CD4-positive, CD25-positive, alpha-beta regulatory T cell (primary cell): ENCODE results near the gene ALOX5. TPM values are rescaled to one million over a fixed set of nuclear protein-coding genes. Genes with fewer than 3 reads are reported as not detected.
"Not testable (repeated sequence)": the region's sequence is repeated elsewhere in the genome, so short reads cannot be mapped to it uniquely, and the experiment has no call there.

Experiments used
- ATAC-seq, 2 donors: fragments of 150-1000 bp; cut with Tn5 transposase; one replicate each; pipeline ENCODE4 v1.10.0; 2021; ENCODE audit warnings: low read depth in 2 of 2, moderate number of reproducible peaks in 2 of 2, moderate library complexity in 1 of 2
- DNase-seq, 3 donors: peaks; one replicate each; pipeline versions ENCODE4 v3.0.0 to v3.0.0-alpha.2; 2012 to 2022; ENCODE audit warnings: mixed read lengths in 1 of 3
- H3K27ac ChIP-seq: one replicate; pipeline ENCODE4 v1.7.0; 2013; ENCODE audit warnings: mild to moderate bottlenecking, low read length; ENCODE audit not compliant: insufficient read depth, poor library complexity, severe bottlenecking
- H3K27me3 ChIP-seq: one replicate; pipeline ENCODE4 v1.7.0; 2013; ENCODE audit warnings: low read length; ENCODE audit not compliant: control insufficient read depth, insufficient read depth
- H3K36me3 ChIP-seq: one replicate; pipeline ENCODE4 v1.7.0; 2013; ENCODE audit warnings: mild to moderate bottlenecking, low read length, moderate library complexity; ENCODE audit not compliant: control insufficient read depth, insufficient read depth
- H3K4me1 ChIP-seq: 2 replicates; pipeline ENCODE4 v1.7.0; 2013; ENCODE audit warnings: mild to moderate bottlenecking, low read length; ENCODE audit not compliant: insufficient read depth, control insufficient read depth, poor library complexity, severe bottlenecking
- H3K4me3 ChIP-seq: one replicate; pipeline ENCODE4 v1.7.0; 2013; ENCODE audit warnings: low read depth, mild to moderate bottlenecking, low read length, moderate library complexity
- H3K9me3 ChIP-seq, 2 experiments: 1 replicate in 1 of 2; 2 replicates in 1 of 2; pipeline ENCODE4 v1.7.0; 2013; ENCODE audit warnings: low read length in 2 of 2, mild to moderate bottlenecking in 1 of 2, moderate library complexity in 1 of 2; ENCODE audit not compliant: control insufficient read depth in 2 of 2
- H3K27ac Mint-ChIP-seq, 3 donors: one replicate each; pipeline ENCODE4 v1.8.0; 2020 to 2022; ENCODE audit warnings: mild to moderate bottlenecking in 3 of 3, mixed read lengths in 3 of 3, moderate library complexity in 2 of 3
- H3K27me3 Mint-ChIP-seq: one replicate; pipeline ENCODE4 v1.8.0; 2022; ENCODE audit warnings: mild to moderate bottlenecking, mixed read lengths
- H3K36me3 Mint-ChIP-seq: one replicate; pipeline ENCODE4 v1.8.0; 2020; ENCODE audit warnings: mixed read lengths
- H3K4me1 Mint-ChIP-seq, 4 donors: one replicate each; pipeline ENCODE4 v1.8.0; 2020 to 2022; ENCODE audit warnings: mixed read lengths in 4 of 4, mild to moderate bottlenecking in 1 of 4
- H3K4me3 Mint-ChIP-seq, 4 donors: one replicate each; pipeline ENCODE4 v1.8.0; 2020 to 2022; ENCODE audit warnings: mild to moderate bottlenecking in 4 of 4, mixed read lengths in 4 of 4, moderate library complexity in 3 of 4
- H3K9me3 Mint-ChIP-seq, 7 donors: one replicate each; pipeline ENCODE4 v1.8.0; 2020 to 2022; ENCODE audit warnings: mixed read lengths in 7 of 7, mild to moderate bottlenecking in 3 of 7, moderate library complexity in 2 of 7
- polyA plus RNA-seq, 4 donors: library from polyadenylated mRNA; unstranded; fragments of 300-500 nt; fragmentation: Illumina TruSeq; gene quantifications; one replicate each; pipeline ENCODE4 v1.2.3, GENCODE V29; 2021
- total RNA-seq: library from RNA; stranded (reverse); gene quantifications from one replicate; pipeline ENCODE4 v1.2.3, GENCODE V29; 2022

Gene ALOX5
- total and polyA plus RNA-seq, 5 donors from 2014 or later, result 0.16 to 1.5 (median 0.28) TPM

DNA sequence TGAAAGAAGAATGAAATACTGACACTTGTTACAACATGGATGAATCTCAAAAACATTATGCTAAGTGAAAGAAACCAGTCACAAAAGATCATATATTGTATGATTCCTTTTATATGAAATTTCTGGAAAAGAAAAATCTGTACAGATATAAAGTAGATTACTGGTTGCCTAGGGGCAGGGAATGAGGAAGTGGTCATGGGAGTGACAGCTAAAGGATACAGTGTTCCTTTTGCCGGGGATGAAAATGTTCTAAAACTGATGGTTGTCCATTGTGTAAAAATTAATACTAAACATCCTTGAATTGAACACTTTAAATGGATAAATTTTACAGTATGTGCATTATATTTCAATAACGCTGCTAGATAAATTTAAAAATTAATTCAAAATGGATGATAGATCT, 25.1 kb downstream of the ALOX5 start:
- no peaks in the 10 kb centered on the region for H3K27me3 ChIP-seq
- Mint-ChIP-seq H3K27me3 (no peaks in the 10 kb centered on the region), H3K4me1 (no peaks in the 10 kb centered on the region), H3K36me3 (no peaks in the 10 kb centered on the region), H3K27ac (no peak overlapping the region), H3K9me3 (peaks cover 0 to 13% (median 1%) of the 10 kb centered on the region in 7 donors), H3K4me3 (no peak overlapping the region)
- peaks cover 4 to 6% of the 10 kb centered on the region in 2 experiments for H3K9me3 ChIP-seq
- no peaks in the 10 kb centered on the region for H3K4me1 ChIP-seq
- ATAC-seq, result no peak
- no peak overlapping the region for H3K4me3 ChIP-seq
- no peaks in the 10 kb centered on the region for H3K36me3 ChIP-seq
- DNase-seq, result no peak
- H3K27ac ChIP-seq, result no peak overlapping the region

- DNase-seq (no peak), ATAC-seq (no peak)
- Histone ChIP-seq H3K9me3 (no peaks in the 10 kb centered on the region), H3K27me3 (no peaks in the 10 kb centered on the region), H3K27ac (no peak overlapping the region), H3K4me1 (no peaks in the 10 kb centered on the region), H3K36me3 (no peaks in the 10 kb centered on the region), H3K4me3 (no peak overlapping the region)
- Mint-ChIP-seq H3K27ac (no peak overlapping the region), H3K9me3 (peaks cover 0 to 2% (median 0%) of the 10 kb centered on the region in 7 donors), H3K27me3 (no peaks in the 10 kb centered on the region), H3K4me1 (no peaks in the 10 kb centered on the region), H3K4me3 (no peak overlapping the region), H3K36me3 (no peaks in the 10 kb centered on the region)
Measured at GRCh38 chr10:45403151-45403550, 29.1 kb downstream of the ALOX5 start.

DNA sequence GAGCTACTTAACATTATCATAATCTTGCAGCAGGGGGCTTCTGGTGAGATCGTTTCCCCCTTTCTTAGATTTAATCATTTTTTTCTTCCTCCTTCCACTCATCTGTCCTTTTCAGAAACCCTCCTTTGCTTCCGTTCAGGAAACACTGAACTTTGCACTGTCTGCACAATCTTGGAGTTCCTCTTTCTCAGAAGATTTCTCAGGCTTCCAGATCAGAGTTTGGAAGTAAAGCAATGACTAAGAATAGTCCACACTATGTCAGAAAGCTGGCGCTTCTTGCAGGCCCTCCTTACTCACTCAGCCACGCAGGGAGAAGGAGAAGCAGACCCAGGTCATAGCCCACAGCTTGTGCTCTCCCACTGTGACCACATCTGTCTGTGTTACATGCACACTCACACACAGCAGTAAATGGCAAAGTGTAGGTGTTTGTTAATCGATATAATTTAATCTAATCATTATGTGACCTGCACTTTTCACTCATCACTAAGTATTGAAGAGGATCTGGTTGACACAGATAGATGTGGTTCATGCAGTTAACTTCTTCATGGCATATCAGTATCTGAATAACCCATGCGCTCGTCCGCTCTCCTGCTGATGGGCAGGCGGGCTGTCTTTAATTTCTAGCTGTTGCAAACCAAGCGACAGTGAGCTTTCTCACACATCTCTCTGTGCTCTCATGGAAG, 30.2 kb downstream of the ALOX5 start:
- Histone ChIP-seq H3K27me3 (peaks cover 2% of the 10 kb centered on the region), H3K4me3 (no peak overlapping the region), H3K9me3 (no peaks in the 10 kb centered on the region), H3K36me3 (no peaks in the 10 kb centered on the region), H3K27ac (no peak overlapping the region), H3K4me1 (no peaks in the 10 kb centered on the region)
- no peaks in the 10 kb centered on the region for H3K36me3 Mint-ChIP-seq
- no peaks in the 10 kb centered on the region for H3K27me3 Mint-ChIP-seq
- ATAC-seq (no peak), DNase-seq (no peak)
- H3K4me3 Mint-ChIP-seq, result no peak overlapping the region
- no peak overlapping the region for H3K27ac Mint-ChIP-seq
- H3K9me3 Mint-ChIP-seq, result peaks cover 0 to 2% (median 0%) of the 10 kb centered on the region in 7 donors
- H3K4me1 Mint-ChIP-seq, result no peaks in the 10 kb centered on the region

DNA sequence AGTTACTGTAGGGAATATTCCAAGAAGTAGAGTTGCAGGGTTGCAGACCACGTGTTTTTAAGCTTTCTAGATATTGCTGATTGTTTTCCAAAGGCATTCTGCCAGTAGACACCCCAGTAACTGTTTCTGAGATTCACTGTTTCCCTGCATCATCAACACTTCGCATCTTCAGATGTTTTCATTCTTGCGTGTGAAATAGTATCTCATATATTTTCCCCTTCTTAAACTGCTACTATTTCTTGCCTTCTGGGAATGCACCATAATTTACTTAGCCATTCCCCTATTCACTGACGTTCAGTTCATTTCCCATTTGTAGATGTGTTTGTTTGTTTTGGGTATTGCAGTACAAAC, 30.7 kb downstream of the ALOX5 start:
- DNase-seq (no peak), ATAC-seq (no peak)
- Mint-ChIP-seq H3K27ac (no peak overlapping the region), H3K36me3 (no peaks in the 10 kb centered on the region), H3K4me3 (no peak overlapping the region), H3K27me3 (no peaks in the 10 kb centered on the region), H3K4me1 (no peaks in the 10 kb centered on the region), H3K9me3 (peaks cover 0 to 2% (median 0%) of the 10 kb centered on the region in 7 donors)
- H3K36me3 ChIP-seq, result no peaks in the 10 kb centered on the region
- H3K9me3 ChIP-seq, result no peaks in the 10 kb centered on the region
- no peak overlapping the region for H3K4me3 ChIP-seq
- H3K27me3 ChIP-seq, result peaks cover 2% of the 10 kb centered on the region
- no peaks in the 10 kb centered on the region for H3K4me1 ChIP-seq
- H3K27ac ChIP-seq, result no peak overlapping the region

GRCh38 chr10:45407542-45407941, 33.5 kb downstream of the ALOX5 start:
- DNase-seq (no peak), ATAC-seq (no peak)
- H3K4me1 Mint-ChIP-seq, result no peaks in the 10 kb centered on the region
- no peak overlapping the region for H3K4me3 ChIP-seq
- H3K27me3 ChIP-seq, result peaks cover 2% of the 10 kb centered on the region
- H3K9me3 ChIP-seq, result no peaks in the 10 kb centered on the region
- peaks cover 2% of the 10 kb centered on the region for H3K27me3 Mint-ChIP-seq
- H3K9me3 Mint-ChIP-seq, result peaks cover 0 to 2% (median 0%) of the 10 kb centered on the region in 7 donors
- no peaks in the 10 kb centered on the region for H3K36me3 ChIP-seq
- H3K36me3 Mint-ChIP-seq, result no peaks in the 10 kb centered on the region
- H3K27ac Mint-ChIP-seq, result no peak overlapping the region
- no peak overlapping the region for H3K4me3 Mint-ChIP-seq
- no peak overlapping the region for H3K27ac ChIP-seq
- H3K4me1 ChIP-seq, result no peaks in the 10 kb centered on the region

- Histone ChIP-seq H3K27ac (no peak overlapping the region), H3K9me3 (no peaks in the 10 kb centered on the region), H3K4me3 (no peak overlapping the region), H3K36me3 (no peaks in the 10 kb centered on the region), H3K4me1 (no peaks in the 10 kb centered on the region), H3K27me3 (peaks cover 2% of the 10 kb centered on the region)
- Mint-ChIP-seq H3K36me3 (no peaks in the 10 kb centered on the region), H3K27ac (no peak overlapping the region), H3K27me3 (peaks cover 4% of the 10 kb centered on the region), H3K4me1 (no peaks in the 10 kb centered on the region), H3K4me3 (no peak overlapping the region), H3K9me3 (peaks cover 0 to 2% (median 0%) of the 10 kb centered on the region in 7 donors)
- DNase-seq, result no peak
- ATAC-seq, result no peak
Measured at GRCh38 chr10:45408421-45409319, 34.7 kb downstream of the ALOX5 start.

DNA sequence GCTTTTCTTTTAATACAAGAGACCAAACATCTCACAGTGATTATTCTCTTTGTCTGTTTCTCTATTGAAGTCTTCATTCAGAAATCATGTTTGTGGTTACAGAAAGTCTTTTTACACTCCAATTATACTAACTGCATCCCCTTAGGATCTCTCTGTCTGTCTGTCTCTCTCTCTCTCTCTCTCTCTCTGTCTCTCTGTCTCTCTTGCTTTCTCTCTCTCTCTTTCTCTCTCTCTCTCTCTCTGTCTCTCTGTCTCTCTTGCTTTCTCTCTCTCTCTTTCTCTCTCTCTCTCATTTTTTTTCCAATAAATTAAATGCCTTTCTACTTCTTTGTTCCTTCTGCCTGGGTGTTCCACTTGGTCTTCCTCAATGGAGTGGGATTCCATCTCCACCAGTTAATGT, 35.3 kb downstream of the ALOX5 start:
- not testable (repeated sequence) for H3K36me3 ChIP-seq, H3K9me3 ChIP-seq, H3K4me1 Mint-ChIP-seq, H3K27ac ChIP-seq, H3K4me3 ChIP-seq, DNase-seq, ATAC-seq, H3K9me3 Mint-ChIP-seq, H3K27me3 ChIP-seq, H3K4me3 Mint-ChIP-seq, H3K27me3 Mint-ChIP-seq, H3K36me3 Mint-ChIP-seq, H3K4me1 ChIP-seq
- H3K27ac Mint-ChIP-seq, result peak overlapping the region in 1 of 3 donors; percentile 18
